T-helper 9 cell (primary cell): Measurements from ENCODE around the gene GAREM2.
"Not testable (repeated sequence)": the region's sequence is repeated elsewhere in the genome, so short reads cannot be mapped to it uniquely, and the experiment has no call there.

Source experiments
- DNase-seq: peaks from one replicate; pipeline ENCODE4 v3.0.0-alpha.2; 2020
- total RNA-seq, 2 donors: gene quantifications; one replicate each; lab custom pipeline; 2026; lab: John Stamatoyannopoulos, UW

GAREM2 gene
- 2.2 to 3.8 reads per million in 2 donors for total RNA-seq

- DNase-seq, result no peak
These were observed at the start of gene GAREM2 for GRCh38 chr2:26172871-26173775. Gene GAREM2, plus strand, starts transcription at chr2:26173088. Its CDS starts 133 bp downstream, at chr2:26173221.

- no peak for DNase-seq
These were observed 49.5 kb upstream of the GAREM2 start for GRCh38 chr2:26123426-26123825.

GRCh38 chr2:26126074-26126473 is 46.8 kb upstream of the GAREM2 start:
- DNase-seq, result no peak

DNA sequence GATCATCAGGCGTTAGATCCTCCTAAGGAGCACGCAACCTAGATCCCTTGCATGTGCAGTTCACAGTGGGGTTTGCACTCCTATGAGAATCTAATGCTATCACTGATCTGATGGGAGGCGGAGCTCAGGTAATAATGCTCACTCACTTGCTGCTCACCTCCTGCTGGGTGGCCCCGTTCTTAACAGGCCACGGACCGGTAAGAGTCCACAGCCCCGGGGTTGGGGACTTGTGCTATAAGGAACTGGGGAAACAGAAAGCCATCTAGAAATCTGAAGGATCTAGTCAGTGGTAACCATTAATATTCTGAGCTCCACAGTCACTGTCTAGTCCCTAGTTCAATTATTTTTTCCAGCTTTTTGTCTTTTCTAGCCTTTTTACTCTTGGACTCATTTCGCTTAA is 44.7 kb upstream of the GAREM2 start:
- no peak for DNase-seq

- no peak for DNase-seq
These were observed 42.1 kb upstream of the GAREM2 start for GRCh38 chr2:26130763-26131162.

DNA sequence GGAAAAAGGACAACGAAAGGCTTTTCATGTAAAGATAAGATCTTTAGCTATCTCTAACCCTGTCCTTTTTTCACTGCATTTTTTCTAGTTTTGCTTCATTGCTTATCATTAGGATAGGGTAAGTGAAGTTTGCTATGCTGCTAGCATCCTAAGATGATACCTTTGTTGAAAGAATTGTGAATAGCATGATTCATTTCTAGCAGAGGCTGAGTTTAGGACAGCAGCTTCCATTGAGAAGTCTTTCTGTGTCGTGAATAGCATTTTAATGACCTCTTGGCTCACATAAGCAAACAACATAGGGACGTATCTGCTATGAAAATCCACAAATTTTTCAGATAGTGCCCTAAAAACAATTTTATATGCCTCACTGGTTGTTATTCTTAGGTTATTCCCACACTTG is 36.4 kb upstream of the GAREM2 start:
- no peak for DNase-seq

- no peak for DNase-seq
These were observed 33.4 kb upstream of the GAREM2 start for GRCh38 chr2:26139269-26140183.

DNA sequence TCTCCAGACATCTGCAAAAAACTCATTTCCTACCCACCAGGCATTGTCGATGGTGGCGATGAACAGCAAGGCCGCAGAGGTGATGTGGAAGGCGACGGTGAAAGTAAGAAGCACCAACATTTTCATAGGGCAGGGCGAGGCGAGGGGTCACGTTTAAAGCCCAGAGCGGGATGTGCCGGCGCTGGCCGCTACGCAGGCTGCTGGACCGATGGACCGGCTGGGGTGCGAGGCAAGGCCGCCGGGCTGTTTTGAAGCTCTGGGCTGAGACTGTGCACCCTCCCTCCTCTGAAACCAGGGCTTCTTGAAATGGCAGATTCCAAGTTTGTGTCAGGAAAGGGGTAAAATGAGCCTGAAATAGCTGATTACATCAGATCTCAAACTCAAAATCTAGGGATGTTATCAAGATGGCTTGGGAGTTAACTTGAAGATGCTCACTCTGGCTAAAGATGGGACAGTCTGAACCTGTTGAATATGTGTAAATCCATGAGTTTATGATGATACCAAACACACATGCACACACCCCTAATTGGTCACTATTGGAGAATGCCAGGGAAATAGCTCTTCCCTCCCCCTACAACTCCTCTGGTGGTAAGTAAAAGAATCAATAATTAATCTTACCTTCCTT is 31.6 kb upstream of the GAREM2 start:
- no peak for DNase-seq

DNA sequence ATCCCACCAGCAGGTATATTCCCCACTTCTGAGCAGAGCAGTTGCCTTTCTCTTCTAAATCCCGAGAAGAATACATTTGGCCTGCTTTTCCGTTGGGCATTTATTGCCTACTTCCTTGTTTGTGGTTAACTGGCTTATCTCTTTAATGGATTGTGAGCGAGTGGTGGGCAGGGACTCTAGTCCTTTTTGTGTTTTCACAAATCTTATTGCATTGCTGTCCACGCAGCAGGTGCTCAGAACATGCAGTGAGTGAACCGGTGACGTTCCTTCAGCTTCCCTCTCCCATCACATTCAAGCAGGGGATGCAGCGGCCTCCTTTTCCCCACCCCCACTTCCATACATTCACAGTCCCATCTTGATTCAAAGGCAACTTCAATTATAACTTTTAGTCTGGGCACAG is 28.9 kb upstream of the GAREM2 start:
- no peak for DNase-seq

DNA sequence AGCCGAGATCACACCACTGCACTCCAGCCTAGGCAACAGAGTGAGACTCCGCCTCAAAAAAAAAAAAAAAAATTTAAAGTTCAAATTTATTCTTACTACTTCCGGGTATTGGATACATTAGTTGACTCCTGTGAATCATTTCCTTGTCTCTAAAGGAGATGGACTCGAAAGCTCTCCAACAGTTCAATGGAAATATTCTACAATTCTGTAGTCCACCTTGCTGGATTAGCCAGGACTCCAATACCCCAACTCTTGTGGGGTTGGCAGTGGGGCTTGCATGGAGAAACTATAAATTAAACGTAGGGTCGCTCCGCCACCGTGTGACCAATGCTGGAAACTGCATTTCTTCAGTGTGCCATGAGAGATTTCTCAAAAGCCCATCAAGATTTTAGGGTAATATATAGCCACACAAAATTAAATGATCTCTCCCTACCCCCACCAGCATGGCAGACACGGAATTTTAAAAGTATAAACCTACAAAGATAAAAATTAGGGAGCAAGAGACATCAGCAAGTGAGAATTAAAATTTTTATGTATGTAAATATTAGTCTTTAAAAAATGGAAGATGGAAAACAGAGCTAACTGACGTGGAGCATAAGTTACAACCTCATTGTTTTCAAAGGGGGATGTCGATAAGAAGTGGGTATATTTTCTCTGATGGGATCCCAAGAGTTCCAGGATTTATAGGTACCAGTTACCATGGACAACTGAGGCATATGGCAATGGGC is 27.8 kb upstream of the GAREM2 start:
- DNase-seq, result peak; percentile 50

- no peak for DNase-seq
These were observed 24.4 kb upstream of the GAREM2 start for GRCh38 chr2:26148501-26148900.

DNA sequence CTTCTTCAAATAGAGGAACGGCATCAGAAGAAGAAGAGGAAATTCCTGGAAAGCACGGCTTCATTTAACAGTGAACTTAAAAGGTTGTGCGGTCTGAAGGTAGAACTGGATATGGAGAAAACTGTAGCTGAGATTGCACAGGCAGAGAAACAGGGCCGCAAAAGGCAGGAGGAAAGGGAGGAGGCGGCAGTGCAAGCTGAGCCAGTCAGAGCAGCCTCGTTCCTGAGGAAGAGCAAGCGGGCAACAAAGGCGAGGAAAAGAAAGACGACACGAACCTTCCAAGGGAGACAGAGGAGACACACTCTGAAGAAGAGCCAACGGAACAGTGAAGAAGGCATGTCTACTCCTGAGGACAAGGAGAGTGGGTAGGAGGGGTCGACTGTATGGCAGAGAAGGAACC is 22.6 kb upstream of the GAREM2 start:
- DNase-seq, result no peak

DNA sequence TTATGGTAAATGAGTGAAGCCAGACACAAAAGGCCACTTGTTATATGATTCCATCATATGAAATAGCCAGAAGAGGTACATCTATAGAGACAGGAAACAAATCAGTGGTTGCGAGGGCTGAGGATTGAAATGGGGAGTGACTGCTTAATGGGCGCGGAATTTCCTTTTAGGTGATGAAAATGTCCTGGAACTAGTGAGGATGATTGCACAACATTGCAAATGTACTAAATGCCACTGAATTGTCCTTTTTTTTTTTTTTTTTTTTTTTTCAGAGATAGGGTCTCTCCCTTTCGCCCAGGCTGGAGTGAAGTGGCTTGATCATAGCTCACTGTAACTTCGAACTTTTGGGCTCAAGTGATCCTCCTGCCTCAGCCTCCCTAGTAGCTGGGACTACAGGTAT is 15.3 kb upstream of the GAREM2 start:
- no peak for DNase-seq

DNA sequence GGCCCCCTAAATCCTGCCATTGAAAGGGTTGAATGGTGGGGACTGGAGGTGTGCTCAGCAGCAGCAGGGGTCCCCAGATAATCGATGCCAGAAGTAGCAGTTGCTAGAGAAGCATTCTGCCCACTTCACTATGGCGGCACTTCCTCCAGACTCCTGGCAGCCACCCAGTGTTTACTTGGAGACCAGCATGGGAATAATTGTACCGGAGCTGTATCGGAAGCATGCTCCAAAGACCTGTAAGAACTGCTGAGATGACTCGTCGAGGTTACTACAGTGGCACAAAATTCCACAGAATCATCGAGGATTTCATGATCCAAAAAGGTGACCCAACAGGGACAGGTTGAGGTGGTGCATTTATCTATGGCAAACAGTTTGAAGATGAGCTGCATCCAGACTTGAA is 11.0 kb upstream of the GAREM2 start:
- no peak for DNase-seq

DNA sequence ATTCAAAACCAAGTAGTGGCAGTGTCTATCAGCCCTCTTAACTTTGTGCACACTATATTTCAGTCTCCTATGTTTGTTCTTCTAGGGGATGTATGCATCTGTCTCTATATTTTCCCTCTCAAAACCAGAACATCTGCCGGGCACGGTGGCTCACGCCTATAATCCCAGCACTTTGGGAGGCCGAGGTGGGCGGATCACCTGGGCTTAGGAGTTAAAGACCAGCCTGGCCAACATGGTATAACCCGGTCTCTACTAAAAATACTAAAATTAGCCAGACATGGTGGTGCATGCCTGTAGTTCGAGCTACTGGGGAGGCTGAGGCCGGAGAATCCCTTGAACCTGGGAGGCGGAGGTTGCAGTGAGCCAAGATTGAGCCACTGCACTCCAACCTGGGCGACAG is 9.9 kb upstream of the GAREM2 start:
- no peak for DNase-seq

DNA sequence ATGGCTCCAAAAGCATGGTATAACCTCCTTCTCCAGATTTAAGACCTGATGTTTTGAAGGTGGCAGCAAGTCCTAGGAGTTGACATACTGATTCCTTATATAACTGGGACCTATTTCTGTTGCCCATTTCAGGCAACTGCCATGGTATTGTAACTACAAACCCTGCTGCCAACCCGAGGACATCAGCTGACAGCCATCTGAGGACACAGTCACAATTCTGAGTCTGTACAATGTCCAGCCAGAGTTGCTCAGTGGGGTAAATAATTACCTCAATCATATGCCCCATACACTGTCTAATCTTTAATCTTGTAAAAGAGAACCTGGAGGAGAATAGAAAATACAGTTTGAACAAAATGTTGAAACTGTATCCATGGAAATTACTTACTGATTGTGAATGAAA is 8.7 kb upstream of the GAREM2 start:
- no peak for DNase-seq

- DNase-seq, result no peak
These were observed 8.2 kb upstream of the GAREM2 start for GRCh38 chr2:26164641-26165211.

DNA sequence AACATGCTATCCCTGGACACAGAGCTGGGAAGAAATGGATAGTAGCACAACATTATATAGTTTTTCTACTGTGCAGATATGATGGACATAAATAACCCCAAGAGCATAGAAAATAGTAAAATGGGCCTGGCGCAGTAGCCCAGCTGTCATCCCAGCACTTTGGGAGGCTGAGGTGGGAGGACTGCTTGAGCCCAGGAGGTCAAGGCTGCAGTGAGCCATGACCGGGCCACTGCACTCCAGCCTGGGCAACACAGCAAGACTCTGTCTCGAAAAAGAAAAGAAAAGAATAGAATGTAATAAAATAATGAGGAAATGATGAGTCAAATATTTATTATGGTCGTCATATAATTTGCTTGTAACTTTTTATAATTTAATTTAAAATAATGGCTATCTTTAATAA is 7.5 kb upstream of the GAREM2 start:
- DNase-seq, result no peak

DNA sequence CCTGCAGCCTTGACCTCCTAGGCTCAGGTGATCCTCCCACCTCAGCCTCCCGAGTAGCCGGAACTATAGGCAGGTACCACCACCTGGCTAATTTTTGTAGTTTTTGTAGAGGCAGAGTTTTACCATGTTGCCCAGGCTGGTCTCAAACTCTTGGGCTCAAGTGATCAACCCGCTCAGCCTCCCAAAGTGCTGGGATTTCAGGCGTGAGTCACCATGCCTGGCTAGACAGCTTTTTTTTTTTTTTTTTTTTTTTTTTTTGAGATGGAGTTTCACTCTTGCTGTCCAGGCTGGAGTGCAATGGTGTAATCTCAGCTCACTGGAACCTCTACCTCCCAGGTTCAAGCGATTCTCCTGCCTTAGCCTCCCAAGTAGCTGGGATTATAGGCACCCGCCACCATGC is 6.3 kb upstream of the GAREM2 start:
- not testable (repeated sequence) for DNase-seq

- no peak for DNase-seq
These were observed 4.1 kb upstream of the GAREM2 start for GRCh38 chr2:26168785-26169184.

GRCh38 chr2:26169226-26169625 is 3.7 kb upstream of the GAREM2 start:
- no peak for DNase-seq
